ENCODE measurements around the gene ITGAE. TPM values are rescaled to one million over a fixed set of nuclear protein-coding genes. Genes with fewer than 3 reads are reported as not detected.

The ITGAE gene
- total RNA-seq, 1 donor from 2014 or later: 15.8 TPM

DNA sequence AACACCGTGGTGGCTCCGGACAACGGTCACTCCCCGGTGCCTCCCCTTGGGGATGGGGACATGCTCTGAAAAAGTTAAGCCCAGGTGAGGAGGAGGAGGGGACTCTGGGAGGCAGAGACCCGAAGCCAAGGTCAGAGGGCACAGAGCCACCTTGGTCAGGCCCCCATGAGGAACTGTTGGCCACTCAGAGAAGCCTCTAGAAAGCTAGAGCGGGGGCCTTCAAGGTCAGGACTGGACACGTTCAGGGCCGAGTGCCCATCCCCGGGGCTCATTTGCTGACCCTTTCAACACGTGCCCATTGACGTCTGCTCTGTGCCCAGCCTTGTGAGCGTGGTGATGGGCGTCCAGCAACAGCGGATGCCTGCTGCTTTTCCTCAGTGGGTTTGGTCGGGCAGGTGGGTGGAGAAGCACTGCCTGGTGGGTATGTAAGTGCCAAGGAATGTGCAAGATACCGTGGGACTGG lies 39.0 kb downstream of the ITGAE start:
- DNase-seq (ENCODE audit: low spot score in 2 of 2): no peak
- intact Hi-C loops (cut with DNase I): no loop called here

DNA sequence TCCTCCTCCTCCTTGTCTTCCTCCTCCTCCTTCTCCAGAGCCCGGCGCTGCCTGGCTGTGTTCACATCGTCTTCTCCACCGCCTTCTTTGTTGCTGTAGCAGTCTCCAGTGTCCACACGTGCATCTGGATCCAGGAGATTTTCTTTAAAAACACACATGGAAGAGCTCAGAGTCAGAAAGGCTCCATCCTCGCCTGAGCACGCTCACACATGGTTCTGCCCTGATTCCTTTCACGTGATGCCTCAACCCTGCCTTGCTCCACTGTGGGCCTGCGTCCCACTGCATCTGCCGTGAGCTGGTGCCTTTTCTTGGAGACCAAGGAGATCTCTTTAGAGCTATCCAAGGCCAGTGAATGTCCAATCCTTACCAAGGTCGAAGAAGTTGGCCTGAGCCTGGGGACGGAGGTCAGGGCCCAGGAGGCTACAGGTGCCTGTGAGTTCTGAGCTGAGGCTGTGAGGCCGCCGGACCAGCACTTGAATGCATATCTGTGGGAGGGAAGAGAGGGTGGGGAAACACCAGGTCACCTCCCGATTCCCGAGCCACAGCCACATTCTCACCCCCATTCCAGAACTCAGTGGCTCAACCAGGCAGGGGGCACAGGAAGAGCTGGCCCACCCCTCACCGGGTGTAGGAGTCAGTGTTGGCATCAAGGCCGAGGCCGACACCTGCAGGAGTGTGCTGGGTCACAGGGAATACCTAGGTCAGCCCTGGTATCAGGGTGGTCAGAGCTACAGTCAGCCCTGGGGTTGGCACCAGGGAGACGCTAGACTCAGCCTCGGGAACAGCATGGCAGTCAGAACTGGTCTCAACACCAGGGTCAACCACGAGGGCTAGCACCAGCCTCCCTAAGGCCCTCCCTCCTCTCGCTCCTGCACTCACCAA lies 39.7 kb downstream of the ITGAE start:
- no peak for DNase-seq (ENCODE audit: low spot score in 2 of 2)
- Histone ChIP-seq H3K36me3 (no peaks in the 10 kb centered on the region), H3K4me3 (no peak overlapping the region), H3K9me3 (no peaks in the 10 kb centered on the region), H3K27ac (no peak overlapping the region), H3K4me1 (no peaks in the 10 kb centered on the region), H3K27me3 (no peaks in the 10 kb centered on the region)
- TF ChIP-seq, protein P1, sequence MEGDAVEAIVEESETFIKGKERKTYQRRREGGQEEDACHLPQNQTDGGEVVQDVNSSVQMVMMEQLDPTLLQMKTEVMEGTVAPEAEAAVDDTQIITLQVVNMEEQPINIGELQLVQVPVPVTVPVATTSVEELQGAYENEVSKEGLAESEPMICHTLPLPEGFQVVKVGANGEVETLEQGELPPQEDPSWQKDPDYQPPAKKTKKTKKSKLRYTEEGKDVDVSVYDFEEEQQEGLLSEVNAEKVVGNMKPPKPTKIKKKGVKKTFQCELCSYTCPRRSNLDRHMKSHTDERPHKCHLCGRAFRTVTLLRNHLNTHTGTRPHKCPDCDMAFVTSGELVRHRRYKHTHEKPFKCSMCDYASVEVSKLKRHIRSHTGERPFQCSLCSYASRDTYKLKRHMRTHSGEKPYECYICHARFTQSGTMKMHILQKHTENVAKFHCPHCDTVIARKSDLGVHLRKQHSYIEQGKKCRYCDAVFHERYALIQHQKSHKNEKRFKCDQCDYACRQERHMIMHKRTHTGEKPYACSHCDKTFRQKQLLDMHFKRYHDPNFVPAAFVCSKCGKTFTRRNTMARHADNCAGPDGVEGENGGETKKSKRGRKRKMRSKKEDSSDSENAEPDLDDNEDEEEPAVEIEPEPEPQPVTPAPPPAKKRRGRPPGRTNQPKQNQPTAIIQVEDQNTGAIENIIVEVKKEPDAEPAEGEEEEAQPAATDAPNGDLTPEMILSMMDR (IDR thresholded peaks at IDR 0.05): no peak
- intact Hi-C loops (cut with DNase I): no loop called here

More for the DNA sequence above, 39.0 kb downstream of the ITGAE start:
- no peaks in the 10 kb centered on the region for H3K4me1 ChIP-seq
- no peak overlapping the region for H3K27ac ChIP-seq
- no peaks in the 10 kb centered on the region for H3K27me3 ChIP-seq
- H3K4me3 ChIP-seq: no peak overlapping the region
- TF ChIP-seq, protein P1 (IDR thresholded peaks at IDR 0.05): no peak
- no peaks in the 10 kb centered on the region for H3K36me3 ChIP-seq
- no peaks in the 10 kb centered on the region for H3K9me3 ChIP-seq

DNA sequence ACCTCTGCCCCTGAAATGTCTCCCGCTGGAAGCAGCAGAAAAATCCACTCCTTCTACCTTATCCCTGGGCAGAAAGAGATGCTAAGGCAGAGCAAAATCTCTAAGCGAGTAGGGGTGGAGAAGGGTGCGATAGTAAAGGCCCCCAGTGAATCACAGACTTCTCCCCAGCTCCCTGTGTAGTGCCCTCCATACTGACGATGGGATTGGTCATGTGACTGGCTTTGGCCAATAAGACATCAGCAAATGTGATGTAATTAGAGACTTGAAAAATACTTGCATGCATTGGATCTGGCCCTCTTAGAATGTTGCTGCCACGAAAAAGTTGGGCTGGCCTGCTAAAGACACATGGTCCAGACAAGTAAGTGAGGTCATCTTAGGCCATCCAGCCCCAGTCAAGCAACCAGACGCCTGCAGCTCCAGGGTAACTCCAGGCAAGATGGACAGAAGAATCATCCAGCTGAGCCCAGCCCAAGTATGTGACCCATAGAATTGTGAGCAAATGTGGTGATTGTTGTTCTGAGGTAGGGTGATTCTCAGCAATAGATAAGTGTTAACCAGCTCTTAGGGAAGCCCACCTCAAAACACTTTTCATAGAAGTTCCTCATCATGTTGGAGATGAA lies 41.3 kb downstream of the ITGAE start:
- Histone ChIP-seq H3K4me1 (no peaks in the 10 kb centered on the region), H3K36me3 (no peaks in the 10 kb centered on the region), H3K4me3 (no peak overlapping the region), H3K9me3 (no peaks in the 10 kb centered on the region), H3K27me3 (no peaks in the 10 kb centered on the region), H3K27ac (no peak overlapping the region)
- intact Hi-C loops (cut with DNase I): no loop called here
- DNase-seq (ENCODE audit: low spot score in 2 of 2): no peak
- TF ChIP-seq, protein P1 (IDR thresholded peaks at IDR 0.05): no peak

DNA sequence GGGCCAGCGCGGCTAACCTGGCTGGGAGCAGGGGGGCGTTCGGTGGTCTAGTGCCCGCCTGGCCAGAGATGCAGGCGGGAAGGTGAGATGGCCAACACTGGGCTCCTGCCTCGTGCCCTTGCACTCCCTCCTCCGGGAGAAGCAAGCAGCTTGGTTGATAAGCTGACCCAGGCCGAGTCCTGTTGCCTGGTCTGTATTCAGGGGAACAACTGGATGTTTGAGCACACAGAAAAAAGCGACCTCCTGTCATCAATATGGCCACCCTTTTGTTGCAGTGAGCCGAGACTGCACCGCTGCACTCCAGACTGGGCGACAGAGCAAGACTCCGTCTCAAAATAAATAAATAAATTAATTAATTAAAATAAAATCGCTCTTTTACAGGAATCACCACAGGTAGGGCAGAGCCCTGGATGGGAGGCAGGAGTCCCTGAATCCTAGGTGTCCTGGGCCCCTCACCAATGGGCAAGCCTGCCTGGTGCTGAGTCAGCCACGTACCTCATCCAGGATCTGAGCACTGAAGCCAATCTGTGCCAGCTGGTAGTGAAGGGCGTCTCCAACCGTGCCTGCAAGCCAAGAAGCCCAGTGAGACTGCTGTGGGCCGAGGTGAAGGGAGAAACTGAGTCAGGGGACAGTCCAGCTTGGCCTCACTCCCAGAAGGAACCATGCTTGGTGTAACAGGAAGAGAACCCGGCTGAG lies 45.5 kb downstream of the ITGAE start:
- no peak for DNase-seq (ENCODE audit: low spot score in 2 of 2)
- Histone ChIP-seq H3K27me3 (no peaks in the 10 kb centered on the region), H3K9me3 (no peaks in the 10 kb centered on the region), H3K36me3 (no peaks in the 10 kb centered on the region), H3K4me1 (no peaks in the 10 kb centered on the region), H3K27ac (no peak overlapping the region), H3K4me3 (no peak overlapping the region)
- intact Hi-C loops (cut with DNase I): no loop called here
- TF ChIP-seq, protein P1 (IDR thresholded peaks at IDR 0.05): no peak

DNA sequence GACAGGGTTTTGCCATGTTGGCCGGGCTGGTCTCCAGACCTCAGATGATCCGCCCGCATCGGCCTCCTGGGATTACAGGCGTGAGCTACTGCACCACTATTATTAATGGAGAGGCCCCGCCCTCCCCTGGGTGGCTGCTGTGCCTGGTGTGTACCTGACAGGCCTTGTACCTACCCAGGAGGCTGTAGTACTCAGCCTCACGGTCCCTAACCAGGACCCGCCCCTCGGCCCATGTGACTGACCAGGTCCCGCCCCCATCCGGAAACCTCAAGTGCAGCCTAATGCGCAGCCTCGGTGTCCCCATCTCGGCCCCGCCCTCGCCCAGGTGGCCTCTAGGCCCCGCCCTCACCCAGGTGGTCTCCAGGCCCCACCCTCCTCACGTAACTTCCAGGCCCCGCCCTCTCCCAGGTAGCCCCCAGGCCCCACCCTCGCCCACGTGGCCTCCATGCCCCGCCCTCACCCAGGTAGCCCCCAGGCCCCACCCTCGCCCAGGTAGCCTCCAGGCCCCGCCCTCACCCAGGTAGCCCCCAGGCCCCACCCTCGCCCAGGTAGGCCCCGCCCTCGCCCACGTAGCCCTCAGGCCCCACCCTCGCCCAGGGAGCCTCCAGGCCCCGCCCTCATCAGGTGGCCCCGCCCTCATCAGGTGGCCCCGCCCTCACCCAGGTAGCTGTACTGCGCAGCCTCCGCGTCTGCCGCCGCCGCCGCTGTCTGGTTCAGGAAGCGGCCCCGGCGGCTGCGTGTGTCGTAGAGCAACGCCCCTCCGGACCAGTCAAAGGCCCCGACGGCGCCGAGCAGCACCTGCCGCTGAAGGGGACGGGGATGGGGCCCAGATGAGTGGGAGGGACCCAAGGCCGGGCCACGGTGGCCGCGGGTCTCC lies 46.3 kb downstream of the ITGAE start:
- H3K9me3 ChIP-seq: no peaks in the 10 kb centered on the region
- TF ChIP-seq, protein P1 (IDR thresholded peaks at IDR 0.05): no peak
- H3K36me3 ChIP-seq: no peaks in the 10 kb centered on the region
- no peak for DNase-seq (ENCODE audit: low spot score in 2 of 2)
- H3K4me3 ChIP-seq: no peak overlapping the region
- H3K27me3 ChIP-seq: no peaks in the 10 kb centered on the region
- intact Hi-C loops (cut with DNase I): no loop called here
- no peaks in the 10 kb centered on the region for H3K4me1 ChIP-seq
- no peak overlapping the region for H3K27ac ChIP-seq
